PC-9 (cell line): ENCODE data around the gene ACOXL.

Experiments used
- EZH2 ChIP-seq: fragments of 200-600 bp; sonication (generic); IDR thresholded peaks from 2 replicates; pipeline ENCODE4 v1.8.0; 2017; ENCODE audit warnings: antibody characterized with exemption, low read depth
- TF ChIP-seq, protein P1 (sequence below): fragments of 200-600 bp; sonication (generic); conservative IDR thresholded peaks from 2 replicates; pipeline ENCODE4 v1.6.1; 2017; ENCODE audit warnings: mixed run types, antibody characterized with exemption, mild to moderate bottlenecking, moderate library complexity

- TF ChIP-seq, protein P1, sequence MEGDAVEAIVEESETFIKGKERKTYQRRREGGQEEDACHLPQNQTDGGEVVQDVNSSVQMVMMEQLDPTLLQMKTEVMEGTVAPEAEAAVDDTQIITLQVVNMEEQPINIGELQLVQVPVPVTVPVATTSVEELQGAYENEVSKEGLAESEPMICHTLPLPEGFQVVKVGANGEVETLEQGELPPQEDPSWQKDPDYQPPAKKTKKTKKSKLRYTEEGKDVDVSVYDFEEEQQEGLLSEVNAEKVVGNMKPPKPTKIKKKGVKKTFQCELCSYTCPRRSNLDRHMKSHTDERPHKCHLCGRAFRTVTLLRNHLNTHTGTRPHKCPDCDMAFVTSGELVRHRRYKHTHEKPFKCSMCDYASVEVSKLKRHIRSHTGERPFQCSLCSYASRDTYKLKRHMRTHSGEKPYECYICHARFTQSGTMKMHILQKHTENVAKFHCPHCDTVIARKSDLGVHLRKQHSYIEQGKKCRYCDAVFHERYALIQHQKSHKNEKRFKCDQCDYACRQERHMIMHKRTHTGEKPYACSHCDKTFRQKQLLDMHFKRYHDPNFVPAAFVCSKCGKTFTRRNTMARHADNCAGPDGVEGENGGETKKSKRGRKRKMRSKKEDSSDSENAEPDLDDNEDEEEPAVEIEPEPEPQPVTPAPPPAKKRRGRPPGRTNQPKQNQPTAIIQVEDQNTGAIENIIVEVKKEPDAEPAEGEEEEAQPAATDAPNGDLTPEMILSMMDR = no peak
- TF ChIP-seq EZH2 = no peak
Observed at GRCh38 chr2:111145103-111145760, 412.9 kb downstream of the ACOXL start.
